8988T (cell line): ENCODE measurements around the gene USP22.
"Not testable (repeated sequence)": the region's sequence is repeated elsewhere in the genome, so short reads cannot be mapped to it uniquely, and the experiment has no call there.

Experiments used
- DNase-seq: peaks from one replicate; pipeline ENCODE4 v3.0.0; 2011

Gene USP22

DNA sequence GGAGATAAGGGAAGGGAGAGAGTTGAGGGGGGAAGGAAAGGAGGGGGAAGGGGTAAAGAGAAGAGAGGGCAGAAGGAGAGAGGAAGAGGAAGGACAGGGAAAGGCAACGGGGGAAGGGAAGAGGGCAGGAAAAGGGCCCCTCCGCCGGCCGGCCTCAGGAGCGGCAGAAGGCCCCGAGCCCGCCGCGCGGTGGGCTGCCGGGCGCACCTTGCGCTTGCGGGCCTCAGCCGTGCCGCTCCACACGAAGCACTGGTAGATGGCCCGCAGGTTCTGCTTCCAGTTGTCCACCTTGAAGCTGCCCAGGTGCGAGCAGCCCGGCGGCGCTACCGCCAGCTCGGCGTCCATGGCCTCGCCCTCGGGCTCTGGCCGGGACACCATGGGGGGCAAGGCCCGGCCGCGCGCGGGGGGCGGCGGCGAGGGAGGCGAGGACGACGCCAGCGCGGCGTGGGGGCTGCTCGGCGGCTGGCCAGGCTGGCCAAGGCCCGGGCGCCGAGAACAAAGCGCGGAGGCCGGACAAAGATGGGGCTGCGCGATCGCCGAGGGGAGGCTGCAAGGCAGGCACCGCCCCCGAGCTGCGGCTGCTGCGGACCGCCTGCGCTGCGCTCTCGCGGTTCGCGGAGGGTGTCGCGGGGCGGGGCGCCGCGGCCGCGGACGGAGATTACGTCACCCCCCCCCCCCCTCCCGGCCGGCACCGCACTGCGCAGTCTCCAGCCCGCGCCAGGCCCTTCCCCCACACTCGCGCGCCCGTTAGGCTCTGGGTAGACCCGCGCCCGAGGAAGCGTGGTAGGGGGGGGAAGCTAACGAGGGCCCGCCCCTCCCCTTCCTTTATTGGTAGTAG, at the start of gene USP22:
USP22 (minus strand) TSS at position 554 of the 838 bp plus-strand sequence; CDS start at position 378, 176 bp downstream.
- peak; percentile 54 for DNase-seq

DNA sequence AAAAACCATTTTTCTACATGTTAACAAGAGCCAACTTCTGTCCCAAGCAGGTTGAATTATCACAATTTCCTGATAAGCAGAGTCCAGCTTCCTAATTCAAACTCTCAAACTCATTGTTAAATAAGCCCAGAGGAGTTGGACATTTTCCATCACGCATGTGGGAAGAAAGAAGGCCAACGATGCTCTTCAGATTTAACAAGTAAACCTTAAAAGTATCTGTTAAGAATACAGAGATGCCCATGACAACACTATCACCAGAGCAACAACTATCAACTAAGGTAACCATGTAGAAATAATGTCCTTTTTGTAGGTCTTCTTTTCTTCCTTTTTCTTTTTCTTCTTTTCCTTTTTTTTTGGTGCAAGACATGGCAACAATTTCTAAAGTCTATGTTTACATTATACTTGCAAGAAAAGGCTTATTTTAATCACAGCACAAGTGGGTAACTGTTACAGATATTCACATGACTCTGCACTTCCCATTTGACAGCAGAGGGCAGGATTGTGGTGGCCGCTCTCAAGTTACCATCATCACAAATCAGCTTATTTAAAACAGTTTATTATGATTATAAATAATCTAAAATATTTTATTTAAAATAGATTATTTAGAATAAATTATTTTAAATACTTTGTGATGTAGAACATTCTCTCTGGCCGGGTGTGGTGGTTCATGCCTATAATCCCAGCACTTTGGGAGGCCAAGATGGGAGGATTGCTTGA, 48.2 kb upstream of the USP22 start:
- DNase-seq, result no peak

DNA sequence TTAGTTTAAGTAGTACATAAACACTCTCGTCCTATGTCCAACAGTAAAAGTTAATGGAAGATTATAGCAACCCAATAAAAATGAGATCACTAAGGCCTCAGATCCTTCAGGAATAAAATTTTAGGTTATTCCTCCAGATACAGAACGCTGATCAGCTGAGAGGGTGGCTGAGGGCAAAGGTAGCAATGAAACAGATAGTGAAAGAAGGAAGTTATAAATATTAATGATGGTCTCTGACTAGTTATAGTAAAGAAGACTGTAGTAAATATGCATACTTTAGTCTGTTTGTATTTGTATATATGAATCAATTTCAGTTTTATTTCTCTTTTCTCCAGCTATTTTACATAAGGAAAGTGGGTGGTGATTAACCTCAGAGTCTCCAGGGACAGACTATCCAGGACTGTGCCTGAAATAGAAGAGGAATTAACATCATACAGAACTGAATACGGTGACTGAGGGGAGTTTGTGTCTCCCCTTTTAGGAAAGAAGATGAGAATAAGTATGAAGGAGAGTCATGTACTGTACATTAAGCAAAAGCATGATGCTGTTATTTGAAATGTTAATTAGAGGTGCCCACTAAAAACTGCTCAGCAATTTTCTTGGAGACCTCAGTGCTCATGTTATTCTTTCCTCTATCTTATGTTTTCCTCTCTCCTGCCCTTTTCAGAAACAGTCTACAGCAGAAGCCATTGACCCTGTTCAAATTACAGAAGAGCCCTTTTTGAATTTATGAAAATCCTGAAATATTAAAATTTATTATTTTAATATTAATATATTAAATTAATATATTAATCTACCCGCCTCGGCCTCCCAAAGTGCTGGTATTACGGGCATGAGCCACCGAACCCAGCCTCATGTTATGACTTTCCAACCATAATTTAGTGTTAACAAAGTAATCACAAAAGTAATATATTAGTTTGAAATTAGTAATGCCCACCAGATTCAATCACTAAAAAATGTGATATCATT, 47.4 kb upstream of the USP22 start:
- no peak for DNase-seq

DNA sequence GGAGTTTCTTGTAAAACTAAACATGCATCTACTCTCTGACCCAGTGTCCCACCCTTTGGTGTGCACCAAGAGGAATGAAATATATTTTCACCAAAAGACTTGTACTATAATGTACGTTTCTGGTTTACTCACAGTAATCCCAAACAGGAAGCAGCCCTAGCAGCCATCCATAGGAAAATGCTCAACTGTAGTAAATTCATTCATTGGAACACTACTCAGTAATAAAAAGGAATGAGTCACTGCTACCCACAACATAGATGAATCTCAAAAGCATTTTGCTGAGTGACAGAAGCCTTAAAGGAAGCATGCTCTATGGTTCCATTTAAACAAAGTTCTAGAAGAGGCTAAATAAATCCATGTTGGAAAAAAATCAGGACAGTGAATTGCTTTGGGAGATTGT, 46.3 kb upstream of the USP22 start:
- DNase-seq, result no peak

DNA sequence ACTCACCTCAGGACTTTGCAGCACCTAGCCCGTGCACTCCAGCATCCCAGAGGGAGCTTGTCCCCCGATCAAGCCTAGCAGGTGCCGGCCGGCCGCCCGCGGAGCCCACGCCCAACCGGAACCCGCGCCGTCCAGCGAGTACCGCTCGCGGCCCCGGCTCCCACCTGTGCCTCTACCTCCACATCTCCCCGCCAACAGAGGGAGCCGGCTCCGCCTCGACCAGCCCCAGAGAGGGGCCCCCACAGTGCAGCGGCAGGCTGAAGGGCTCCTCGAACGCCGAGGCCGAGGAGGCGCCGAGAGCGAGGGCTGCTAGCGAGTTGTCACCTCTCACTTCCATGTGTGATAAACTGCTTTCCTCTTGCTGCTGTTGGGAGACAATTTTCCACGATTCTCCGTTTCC, 42.9 kb upstream of the USP22 start:
- DNase-seq, result no peak

DNA sequence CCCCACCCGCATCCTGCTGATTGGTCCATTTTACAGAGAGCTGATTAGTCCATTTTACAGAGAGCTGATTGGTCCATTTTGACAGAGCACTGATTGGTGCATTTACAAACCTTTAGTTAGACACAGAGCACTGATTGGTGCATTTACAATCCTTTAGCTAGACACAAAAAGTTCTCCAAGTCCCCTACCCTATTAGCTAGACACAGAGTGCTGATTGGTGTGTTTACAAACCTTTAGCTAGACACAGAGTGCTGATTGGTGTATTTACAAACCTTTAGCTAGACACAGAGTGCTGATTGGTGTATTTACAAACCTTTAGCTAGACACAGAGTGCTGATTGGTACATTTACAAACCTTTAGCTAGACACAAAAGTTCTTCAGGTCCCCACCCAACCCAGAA, 42.5 kb upstream of the USP22 start:
- DNase-seq, result not testable (repeated sequence)

DNA sequence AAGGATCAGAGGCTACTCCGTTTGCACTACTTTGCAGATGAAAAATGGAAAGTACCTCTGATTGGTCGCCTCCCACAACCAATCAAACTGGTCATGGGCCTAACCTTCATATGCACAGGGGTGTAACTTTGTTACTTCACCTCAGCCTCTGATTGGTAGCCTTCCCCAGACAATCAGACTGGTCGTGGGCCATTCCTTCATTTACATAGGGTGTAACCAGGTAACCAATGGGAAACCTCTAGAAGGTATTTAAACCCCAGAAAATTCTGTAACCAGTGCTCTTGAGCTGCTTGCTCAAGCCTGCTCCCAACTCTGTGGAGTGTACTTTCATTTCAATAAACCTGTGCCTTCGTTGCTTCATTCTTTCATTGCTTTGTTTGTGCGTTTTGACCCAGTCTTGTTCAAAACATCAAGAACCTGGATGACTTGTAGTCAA, 39.2 kb upstream of the USP22 start:
- DNase-seq, result no peak

DNA sequence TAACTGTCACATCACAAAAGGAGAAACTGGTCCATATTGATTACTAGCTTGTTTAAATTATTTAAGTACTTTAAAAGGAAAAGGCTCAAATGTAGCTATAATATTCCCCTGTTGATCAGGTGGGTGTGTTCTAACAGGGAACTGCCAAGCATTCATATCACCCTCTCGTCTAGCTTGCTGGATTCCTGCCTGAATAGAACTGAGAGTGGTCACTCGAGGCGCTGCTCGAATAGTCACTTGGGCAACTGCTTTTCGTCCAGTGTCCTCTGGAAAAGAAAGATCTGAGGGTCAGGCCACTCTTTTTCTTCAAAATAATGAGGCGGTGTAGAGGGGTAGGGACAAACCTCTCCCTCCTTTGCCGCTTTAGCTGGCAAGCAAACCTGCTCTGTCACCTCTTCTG, 36.4 kb upstream of the USP22 start:
- DNase-seq, result no peak

DNA sequence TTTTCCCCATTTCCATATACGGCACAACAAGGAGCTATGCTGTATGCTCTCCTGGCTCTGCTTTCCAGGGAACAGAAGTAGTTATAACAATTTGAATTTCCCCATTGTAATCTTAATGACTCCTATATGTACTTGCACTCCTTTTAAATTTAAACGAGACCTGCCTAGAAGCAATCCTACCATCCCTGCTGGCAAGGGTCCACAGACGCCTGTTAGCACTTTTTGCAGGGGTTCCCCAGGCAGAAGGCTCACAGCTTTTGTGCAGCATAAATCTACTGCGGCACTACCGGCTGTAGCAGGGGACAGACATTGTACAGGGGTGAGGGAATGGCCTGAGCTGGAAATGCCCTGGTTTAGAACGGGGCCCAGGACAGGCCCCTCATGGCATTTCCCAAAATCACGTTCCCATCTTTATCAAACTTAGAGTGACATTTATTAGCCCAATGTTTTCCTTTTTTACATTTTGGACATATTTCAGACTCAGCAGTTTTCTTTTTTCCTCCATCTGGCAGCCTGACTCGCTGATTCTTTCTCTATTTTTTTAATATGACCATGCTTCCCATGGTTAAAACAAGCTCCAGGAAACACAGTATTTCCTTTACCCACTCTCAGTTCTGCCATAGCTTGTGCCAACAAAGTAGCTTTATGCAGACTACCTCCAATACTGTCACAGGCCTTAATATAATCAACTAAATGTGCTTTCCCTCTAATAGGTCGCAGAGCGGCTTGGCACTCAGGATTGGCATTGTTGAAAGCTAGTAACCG, 35.4 kb upstream of the USP22 start:
- DNase-seq, result no peak

DNA sequence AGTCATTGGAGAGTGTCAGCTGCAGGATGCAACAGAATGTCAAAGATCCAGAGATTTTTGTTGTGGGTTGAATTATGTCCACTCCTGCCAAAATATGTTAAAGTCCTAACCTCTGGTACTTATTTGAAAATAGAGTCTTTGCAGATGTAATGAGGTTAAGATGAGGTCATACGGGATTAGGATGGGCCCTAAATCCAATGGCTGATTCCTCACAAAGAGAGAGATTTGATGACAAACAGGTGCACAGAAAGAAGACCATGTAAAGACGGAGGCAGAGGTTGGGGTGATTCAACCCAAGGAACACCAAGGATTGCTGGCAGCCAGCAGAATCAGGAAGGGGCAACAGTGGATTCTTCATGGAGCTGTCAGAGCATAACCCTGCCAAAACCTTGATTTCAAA, 34.5 kb upstream of the USP22 start:
- no peak for DNase-seq

DNA sequence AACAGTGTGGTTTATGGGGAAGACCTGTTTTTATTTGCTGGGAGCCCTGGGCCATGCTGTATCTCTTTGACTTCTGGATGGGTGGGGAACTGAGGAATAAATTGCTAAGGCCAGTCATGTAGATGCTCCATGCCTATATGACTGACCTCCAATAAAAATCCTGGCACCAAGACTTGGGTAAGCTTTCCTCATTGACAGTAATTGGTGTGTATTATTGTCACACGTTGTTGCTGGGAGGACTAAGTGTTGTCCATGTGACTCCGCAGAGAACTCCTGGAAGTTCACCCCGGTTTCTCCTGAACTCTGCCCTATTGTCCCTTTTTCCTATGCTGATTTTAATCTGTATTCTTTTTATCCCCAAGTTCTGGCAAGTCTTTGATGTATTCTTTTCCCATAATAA, 33.4 kb upstream of the USP22 start:
- no peak for DNase-seq

DNA sequence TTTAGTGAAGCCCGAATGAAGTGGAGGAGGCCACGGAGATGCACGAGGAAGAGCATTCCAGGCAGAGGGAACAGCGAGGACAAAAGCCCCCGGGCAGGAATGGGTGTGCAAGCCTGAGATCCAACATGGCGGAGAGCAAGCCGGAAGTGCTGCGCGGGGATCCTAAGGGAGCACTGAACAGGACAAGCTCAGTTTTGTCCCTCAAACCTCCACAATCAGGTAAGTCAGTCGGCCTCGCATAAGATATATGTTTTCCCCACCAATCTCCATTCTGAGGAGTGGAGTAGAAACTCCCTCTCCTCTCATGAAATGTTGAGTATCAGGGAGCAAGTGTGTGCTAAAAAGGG, 32.9 kb upstream of the USP22 start:
- DNase-seq, result no peak

DNA sequence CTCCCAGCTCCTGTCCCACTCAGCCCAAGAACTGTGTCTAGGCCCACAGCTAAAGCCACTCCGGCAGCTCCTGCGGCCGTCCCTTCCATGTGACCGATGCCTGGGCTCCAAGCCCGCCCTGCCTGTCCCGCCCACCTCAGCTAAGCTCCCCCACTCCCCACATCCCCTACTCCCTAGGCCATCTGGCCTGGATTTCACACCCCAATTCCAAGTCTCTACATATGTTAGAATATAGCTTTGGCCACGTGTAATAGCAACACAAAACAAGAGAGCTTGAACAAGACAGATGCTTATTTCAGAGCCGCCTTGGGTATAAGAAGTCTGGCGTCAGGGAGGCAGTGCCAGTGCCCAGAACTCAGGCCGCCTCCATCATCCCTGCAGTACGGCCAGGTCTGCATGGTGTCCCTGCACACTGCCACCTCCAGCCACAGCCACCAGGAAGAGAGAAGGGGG, 30.0 kb upstream of the USP22 start:
- no peak for DNase-seq

DNA sequence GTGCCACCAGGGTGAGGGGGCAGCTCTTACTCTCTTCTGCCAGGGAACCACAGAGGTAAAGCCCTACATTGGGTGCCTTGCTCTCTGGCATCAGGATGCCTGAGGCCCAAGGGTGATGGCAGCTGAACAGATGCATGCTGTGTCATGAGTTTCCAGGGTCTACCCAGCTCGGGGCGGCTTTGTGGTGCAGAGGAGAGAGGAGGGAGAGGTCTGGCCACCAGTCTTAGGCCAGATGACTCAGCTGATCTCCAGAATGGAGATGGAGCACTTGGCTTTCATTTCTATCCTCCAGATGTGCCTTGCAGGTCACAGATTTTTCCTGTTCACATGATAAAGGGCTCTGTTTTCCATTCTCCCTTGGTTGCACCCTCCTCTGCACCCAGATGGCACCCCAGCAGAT, 23.6 kb upstream of the USP22 start:
- DNase-seq, result no peak

DNA sequence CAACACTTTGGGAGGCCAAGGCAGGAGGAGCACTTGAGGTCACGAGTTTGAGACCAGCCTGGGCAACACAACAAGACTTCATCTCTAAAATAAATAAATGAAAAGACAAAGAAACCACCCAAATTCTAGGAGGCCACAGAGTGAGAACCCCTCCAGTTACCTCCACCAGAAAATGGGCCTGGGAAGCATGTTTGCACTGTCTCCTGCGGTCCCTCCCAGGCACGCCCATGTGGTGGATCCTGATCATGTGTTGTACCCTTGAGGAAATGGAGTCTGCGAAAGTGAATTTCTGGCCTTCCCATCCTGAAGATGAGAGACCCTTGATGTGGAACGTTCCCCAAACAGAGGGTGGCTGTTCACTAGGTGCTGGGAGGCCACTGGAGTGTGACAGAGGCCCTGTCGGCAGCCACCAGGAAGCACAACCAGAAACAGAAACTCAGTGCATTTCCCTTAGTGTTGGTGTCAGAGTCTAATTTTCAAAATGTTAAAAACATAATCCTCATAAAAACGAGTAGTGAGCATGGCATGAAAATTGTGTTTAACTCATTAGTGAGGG, 19.2 kb upstream of the USP22 start:
- DNase-seq, result no peak

DNA sequence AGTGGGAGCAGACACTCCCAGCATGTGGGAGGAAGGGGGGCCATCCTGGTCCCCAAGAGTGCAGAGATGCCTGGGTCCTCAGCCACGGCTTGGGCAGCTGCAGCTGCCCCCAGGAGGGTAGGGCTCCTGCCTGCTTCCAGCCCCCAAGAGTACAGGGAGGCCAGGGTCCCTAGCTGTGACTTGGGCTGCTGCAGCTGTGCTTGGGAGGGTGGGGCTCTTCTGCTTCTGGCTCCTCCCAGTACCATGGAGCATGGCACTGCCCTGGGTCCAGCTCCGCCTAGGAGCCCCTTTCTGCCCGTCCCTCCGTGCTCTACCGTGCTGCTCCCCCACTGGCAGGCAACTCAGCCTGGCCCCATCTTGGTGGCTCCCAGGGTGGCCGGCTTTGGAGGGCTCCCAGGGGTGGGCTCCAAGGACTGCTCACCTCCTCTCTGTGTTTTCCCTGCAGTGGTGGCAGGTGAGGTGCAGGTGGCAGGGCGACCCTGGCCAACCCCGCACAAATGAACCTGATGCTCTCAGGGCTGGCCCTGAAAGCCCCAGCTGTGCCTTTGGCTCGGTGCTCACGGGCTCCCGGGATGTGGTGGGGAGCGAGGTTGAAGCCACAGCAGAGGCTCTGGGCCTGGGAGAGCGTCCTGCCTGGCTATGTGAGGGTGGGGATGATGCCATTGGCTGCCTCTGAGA, 18.5 kb upstream of the USP22 start:
- no peak for DNase-seq

DNA sequence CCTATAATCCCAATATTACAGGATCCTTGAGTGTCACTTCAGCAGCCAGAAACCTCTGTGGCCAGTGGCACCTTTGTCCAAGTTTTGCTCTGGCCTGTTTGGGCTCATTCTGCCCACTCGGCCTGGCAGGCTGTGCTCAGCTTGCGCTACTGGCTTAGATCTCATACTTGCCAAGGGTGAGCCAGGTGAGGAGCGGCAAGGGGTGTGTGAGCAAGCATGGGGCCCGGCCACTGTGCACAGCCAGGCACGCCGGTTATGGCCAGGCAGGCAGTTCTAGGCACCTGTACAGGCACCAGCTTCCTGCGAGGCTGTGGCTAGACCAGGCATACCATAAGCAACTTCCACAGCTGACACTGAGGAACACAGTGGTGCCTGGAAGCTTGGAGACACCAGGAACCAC, 16.9 kb upstream of the USP22 start:
- DNase-seq, result no peak

DNA sequence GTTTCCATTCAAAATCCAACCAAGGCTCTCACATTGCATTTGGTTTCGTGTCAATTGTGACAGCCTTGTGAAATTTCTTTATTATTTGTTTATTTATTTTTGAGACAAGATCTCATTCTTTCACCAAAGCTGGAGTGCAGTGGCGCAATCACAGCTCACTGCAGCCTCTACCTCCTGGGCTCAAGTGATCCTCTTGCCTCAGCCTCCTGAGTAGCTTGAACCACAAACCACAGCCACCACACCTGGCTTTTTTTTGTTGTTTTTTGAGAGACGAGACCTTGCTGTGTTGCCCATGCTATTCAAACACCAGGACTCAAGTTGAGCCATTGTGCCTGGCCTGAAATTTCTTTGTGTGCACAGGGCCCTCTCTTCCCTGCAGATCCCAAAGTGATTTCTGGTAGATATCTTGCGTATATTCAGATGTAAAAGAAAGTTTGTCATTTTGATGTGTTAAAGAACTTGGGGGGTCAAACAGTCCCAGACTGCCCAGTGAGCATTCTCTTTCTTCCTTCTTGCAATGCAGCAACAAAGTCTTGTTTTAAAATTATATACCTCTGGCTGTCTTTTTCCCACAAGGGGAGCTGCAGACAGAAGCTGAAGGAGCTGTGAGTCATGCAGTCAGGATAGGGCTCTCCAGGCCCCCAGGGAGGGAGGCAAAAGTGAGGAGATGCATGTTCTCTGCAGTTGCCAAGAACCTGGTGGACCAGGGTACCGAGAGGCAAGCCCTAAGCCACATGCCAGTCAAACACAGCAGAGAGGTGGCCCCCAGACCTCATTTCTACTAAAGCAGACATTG, 15.5 kb upstream of the USP22 start:
- DNase-seq, result no peak

DNA sequence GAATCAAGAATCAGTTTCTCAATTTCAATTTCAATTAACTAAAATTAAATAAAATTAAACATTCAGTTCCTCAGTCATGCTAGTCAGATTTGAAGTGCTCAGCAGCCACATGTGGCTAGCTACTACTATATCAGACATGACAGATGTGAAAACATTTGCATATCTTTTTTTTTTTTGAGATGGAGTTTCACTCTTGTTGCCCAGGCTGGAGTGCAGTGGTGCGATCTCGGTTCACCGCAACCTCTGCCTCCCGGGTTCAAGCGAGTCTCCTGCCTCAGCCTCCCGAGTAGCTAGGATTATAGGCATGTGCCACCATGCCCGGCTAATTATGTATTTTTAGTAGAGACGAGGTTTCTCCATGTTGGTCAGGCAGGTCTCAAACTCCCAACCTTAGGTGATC, 10.2 kb upstream of the USP22 start:
- not testable (repeated sequence) for DNase-seq

DNA sequence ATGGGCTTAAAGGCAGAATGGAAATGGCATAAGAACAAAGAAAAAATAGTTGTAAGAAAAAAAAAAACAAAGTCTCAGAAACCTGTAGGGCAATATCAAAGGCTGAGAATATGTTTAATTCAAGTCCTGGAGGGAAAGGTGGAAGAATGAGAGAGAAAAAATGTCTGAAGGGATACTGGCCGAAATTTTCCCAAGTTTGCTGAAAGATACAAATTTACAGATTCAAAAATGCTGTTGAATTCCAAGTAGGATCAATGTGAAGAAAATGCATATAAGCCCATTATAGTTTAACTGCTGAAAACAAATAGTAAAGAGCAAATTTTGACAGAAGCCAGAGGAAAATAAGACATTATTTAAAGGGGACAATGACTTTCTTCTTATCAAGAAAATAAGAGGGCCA, 6.6 kb upstream of the USP22 start:
- no peak for DNase-seq

DNA sequence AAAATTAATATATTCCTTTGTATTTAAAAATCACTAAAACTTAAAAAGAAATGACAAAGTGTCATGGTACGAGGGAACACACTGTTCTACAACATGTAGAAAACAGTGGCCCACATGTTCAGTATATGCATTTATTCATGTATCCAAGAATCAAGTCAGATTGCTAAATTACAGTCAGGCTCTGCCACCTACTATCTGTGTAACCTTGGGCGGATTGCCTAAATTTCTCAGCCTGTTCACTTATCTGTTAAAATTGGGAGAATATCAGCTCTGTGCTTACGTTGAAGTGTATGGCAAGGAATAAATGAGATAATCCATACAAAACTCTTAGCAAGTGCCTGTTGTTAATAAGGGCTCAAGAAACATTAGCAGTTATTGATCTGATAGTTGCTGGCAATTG, 3.4 kb upstream of the USP22 start:
- no peak for DNase-seq
